IPS DF 19.7 (cell line): ENCODE measurements around the gene RTN4RL2.

Source experiments
- DNase-seq: peaks from one replicate; pipeline ENCODE4 v3.0.0-alpha.2; 2013; ENCODE audit warnings: low read depth, low spot score

Gene RTN4RL2

DNA sequence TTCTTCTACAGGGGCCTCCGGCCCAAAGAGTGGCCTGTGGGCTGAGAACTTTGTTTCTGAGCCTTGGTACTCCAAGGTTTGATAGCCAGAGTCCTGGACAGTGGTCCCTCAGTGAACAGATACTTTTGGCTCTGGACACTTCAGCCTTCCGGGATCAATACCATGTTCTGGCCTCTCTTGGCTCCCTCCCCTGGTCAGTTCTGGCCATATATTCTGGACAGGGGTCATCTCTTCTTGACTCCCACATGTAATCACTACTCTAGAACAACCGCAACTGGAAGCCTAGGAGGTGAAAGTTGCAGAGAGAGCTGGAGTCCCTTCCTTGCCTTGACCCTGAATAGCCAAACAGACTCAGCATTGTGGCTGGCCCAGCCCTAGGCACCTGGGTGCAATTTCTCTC is 2.3 kb downstream of the RTN4RL2 start:
- DNase-seq = no peak

- DNase-seq = no peak
Observed at GRCh38 chr11:57463671-57464538, 3.6 kb downstream of the RTN4RL2 start.

DNA sequence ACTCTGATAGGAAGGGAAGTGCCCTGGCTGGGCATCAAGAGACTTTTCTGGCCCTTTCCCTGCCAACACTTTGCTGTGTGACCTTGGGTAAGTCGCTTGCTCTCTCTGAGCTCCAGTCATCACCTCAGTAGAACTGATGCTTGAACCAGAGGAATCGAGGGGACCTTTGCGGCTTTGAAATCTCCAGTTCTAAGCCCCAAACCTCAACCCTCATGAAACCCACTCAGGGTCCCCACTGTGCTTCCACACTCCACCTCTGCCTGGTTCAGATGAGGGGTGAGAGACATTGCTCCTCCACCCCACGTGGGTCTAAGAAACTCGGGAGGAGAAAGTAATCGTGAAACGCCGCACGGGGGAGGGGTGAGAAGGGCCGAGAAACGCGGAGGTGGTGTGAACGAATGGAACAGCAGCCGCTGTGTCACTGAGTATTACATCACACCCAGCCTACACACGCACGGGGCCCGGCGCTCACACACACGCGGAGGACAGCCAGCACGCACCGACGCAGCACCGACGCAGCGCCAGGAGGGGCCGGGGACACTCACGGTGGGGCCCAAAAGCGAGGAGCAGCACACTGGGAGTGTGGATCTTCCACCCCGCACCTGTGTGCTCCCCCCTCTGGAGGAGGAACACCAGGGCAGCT is 4.3 kb downstream of the RTN4RL2 start:
- no peak for DNase-seq

DNA sequence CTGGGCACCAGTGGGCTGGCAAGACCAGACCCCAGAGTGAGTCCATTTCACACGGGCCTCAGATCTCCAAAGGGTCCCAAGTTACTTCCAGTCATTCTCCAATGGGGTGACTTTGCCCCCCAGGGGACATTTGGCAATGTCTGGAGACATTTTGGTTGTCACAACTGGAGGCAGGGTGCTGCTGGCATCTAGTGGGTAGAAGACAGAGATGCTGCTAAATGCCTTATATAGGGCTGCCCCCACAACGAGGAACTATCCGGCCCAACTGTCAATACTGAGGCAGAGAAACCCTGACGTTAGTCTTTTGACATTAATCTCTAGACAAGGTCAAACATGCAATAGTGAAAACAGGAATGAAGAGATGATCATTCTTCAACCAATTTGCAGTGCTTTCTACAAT is 6.4 kb downstream of the RTN4RL2 start:
- no peak for DNase-seq

GRCh38 chr11:57467508-57468157 is 7.3 kb downstream of the RTN4RL2 start:
- no peak for DNase-seq

GRCh38 chr11:57468276-57468675 is 7.9 kb downstream of the RTN4RL2 start:
- no peak for DNase-seq

DNA sequence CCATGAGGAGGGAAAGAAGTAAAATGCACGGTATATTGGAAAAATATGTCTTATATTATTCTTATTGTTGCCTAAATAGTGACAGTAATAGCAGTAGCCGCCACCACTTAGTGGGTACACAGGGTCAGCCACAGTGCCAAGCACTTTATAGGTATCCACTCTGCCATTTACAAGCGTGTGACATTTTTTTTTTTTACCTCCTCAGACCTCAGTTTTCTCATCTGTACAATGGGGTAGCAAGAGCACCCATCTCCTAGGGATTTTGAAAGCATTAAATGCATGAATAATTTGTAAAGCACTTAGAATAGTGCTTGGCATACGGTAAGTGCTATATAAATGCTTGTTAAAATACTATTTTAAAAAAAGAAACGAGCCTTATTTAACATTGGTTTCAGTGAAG is 8.9 kb downstream of the RTN4RL2 start:
- no peak for DNase-seq

DNA sequence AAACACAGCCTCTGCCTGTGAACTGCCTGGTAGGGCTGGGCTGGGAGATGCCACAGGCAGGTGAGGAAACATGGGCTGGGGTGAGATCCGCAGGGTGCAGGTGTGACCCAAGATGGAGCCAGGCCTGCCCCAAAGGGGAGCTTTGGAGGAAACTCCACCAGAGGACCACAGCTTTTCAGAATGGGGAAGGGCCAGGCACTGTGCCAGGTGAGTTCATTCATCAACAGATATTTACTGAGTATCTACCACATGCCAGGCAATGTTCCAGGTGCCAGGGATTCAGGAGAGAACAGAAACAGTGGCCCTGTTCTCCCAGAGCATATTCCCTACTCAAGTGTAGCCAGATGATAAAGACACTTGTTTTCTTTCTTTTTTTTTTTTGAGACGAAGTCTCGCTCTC is 11.2 kb downstream of the RTN4RL2 start:
- no peak for DNase-seq

DNA sequence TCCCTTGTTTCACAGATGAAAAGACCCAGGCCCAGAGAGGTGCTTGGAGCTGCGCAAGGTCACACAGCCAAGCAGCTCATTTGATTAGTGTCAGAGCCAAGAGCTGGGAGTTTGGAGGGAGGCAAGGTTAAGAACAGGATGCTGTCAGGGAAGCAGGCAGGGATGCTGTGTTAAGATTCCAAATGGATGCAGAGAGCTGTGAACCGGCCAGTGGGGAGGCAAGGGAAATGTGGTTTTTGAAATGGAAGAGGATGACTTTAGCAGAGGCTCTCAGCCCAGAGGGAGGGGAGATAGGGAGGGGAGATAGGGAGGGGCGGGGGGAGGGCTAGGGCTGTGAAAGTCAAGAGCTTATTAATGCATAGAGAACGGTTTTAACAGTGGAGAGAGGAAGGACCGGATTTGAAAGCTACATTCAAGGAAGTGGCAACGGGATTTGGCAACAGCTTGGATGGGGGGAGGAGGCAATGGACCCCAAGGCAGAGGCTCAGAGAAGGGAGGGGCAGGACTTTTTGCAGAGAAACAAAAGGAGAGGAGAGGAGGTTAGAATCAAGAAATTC is 13.0 kb downstream of the RTN4RL2 start:
- no peak for DNase-seq

GRCh38 chr11:57474017-57474802 is 13.9 kb downstream of the RTN4RL2 start:
- no peak for DNase-seq

GRCh38 chr11:57474803-57475115 is 14.4 kb downstream of the RTN4RL2 start:
- no peak for DNase-seq

- DNase-seq = no peak
Observed at GRCh38 chr11:57475191-57475590, 14.9 kb downstream of the RTN4RL2 start.

DNA sequence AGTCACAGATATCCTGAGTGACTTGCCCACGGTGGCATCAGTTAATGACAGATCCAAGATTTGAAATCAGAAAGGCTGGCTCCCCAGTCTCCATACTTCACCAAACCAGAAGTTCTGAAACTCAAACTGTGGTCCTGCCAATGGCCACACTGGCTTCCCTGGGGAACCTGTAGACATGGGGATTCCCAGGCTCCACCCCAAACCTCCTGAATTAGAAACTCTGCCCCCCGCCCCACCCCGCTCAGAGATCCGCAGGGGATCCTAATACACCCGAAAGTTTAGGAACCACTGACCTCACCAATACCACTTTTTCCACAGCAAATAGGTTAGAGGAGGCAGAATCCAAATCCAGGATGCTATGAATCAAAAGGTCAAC is 15.3 kb downstream of the RTN4RL2 start:
- DNase-seq = no peak

DNA sequence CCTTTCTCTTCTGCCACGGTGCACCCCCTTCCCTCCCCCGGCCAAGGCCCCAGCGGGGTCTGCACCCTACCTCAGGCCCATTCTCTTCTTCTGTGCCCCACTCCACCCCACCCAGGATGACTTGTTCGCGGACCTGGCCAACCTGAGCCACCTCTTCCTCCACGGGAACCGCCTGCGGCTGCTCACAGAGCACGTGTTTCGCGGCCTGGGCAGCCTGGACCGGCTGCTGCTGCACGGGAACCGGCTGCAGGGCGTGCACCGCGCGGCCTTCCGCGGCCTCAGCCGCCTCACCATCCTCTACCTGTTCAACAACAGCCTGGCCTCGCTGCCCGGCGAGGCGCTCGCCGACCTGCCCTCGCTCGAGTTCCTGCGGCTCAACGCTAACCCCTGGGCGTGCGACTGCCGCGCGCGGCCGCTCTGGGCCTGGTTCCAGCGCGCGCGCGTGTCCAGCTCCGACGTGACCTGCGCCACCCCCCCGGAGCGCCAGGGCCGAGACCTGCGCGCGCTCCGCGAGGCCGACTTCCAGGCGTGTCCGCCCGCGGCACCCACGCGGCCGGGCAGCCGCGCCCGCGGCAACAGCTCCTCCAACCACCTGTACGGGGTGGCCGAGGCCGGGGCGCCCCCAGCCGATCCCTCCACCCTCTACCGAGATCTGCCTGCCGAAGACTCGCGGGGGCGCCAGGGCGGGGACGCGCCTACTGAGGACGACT is 15.9 kb downstream of the RTN4RL2 start:
- no peak for DNase-seq

DNA sequence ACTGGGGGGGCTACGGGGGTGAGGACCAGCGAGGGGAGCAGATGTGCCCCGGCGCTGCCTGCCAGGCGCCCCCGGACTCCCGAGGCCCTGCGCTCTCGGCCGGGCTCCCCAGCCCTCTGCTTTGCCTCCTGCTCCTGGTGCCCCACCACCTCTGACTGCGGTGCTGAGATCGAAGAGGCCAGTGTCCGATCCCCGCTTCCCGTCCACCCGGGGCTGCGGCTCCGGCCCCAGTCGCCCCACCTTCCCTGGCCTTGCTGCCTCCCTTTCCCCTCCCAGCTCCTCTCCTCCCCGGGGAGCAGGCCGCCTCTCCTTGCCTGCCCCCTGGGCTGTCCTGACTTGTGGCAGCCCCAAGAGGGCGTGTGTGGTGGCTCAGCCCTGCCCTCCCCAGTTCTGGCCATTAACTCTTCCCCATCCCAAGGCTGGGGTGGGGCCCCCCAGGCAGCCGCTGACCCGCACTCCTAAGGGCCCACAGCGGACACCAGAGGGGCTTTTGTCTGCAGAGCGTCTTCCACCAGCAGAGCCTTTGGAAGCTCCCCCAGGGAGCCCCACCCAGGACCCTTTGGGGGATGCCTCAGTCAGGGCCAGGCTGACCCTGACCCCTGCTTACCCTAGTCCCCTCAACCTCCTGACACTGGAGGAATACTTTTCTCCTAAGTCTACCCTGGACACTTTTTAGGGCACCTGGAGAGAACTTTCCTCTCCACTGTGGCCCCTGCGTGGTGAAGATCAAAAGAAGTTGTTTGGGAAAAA is 16.6 kb downstream of the RTN4RL2 start:
- DNase-seq = no peak

DNA sequence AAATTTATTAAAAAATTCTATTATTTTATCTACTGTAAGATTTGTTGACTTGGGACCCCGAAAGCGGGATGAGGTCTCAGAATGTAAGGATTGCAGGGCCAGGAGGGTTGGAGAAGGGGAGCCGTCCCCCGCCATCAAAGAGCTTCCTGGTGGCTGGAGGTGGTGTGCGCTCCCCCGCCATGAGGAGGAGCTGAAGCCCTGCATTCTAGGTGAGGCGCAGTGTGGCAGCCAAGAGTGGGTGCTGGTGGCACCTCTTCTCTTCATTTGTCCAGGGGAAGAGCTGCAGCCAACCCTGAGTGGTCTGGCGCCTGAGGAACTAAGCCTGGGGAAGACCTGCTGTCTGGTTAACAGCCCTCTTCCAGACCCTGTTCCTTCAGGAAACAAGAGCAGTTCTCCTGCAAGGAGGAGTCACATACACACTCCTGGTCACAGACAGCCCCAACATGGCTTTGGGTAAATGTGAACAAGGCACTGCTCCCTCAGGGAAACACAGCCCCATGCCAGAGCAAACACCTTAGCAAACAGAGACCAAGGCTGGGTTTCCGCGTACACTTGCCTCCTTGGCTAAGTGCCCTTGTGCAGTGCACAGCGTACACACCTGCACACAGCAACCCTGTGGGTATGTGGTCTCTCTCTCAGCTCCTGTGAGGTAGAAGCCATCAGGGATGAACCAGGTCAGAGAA is 17.3 kb downstream of the RTN4RL2 start:
- DNase-seq = no peak

DNA sequence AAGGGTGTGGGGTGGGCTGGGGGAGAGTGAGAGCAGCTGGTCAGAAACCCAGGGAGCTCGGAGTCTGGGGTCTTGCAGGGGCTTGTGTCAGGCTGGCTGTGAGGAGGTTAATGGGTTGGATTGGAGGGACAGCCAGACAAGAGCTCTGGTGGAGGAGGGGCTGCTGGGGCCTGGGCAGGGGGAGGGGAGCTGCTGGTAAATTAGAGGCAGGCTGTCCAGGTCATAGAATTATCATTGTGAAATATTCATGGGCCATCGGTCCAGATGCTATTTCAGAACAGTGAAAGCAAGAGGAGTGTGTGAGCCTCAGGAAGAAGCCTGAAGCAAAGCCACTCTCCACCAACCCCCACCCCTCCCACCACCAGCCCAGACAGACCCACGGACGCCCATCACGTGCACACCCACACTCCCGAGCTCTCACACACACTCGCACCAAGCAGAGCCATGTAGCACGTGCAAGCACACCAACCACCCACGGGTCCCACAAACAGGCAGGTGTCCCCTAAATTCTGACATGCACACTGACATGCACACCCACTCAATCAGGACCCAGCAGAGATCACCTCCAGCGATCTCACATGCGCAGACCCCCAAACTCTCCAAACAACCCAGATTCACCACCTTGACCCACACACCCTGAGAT is 18.8 kb downstream of the RTN4RL2 start:
- DNase-seq = no peak

GRCh38 chr11:57479911-57480310 is 19.6 kb downstream of the RTN4RL2 start:
- DNase-seq = no peak

DNA sequence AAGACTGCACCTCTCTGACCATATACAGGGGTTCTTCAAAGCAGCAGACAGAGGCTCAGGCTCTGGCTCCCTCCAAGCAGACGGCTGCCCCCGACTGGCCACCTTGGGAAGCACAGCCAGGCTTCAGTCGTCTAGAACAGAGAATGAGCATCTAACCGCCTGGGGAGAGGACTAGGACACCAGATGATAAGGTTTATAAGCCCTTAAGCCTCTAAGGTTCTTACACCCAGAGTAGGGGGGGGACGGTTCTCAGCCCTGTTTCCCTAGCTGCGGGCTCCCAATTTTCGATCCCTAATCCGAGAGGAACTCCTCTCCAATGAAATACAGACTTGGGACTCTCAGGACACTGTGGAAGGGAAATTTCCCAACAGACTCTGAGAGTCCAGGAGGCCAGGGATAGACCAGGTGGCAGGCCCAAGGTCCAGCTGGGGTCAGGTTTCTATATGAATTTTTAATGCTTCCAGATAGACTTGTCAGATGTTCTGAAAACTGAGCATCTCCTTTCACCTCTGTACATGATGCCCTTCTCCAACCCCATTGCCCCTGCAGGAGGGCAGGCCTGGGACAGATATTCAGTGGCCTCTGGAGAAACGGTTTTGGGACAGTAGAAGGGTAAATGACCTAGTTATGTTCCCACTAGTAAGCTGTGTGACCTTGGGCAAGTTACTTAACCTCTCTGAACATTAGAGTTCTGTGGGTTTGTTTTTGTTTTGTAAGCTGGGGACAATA is 20.2 kb downstream of the RTN4RL2 start:
- DNase-seq = no peak
